SK-N-SH (cell line): ENCODE measurements around the gene ZNF260. TPM values are rescaled to one million over a fixed set of nuclear protein-coding genes. Genes with fewer than 3 reads are reported as not detected.

Experiments used
- CTCF ChIA-PET: fragments of 300-600, 350-600 bp; formaldehyde crosslinking; extraction: SDS; loops from one replicate; lab custom pipeline; 2021; lab: Yijun Ruan, JAX
- POLR2A ChIA-PET: fragments of 350-600 bp; sonication (Branson Sonifier 250); formaldehyde crosslinking; extraction: SDS; loops from one replicate; lab custom pipeline; 2020; ENCODE audit warnings: antibody characterized with exemption, inconsistent platforms; lab: Yijun Ruan, JAX
- DNase-seq: peaks from one replicate; pipeline ENCODE4 v3.0.0; 2012
- H2AFZ ChIP-seq: fragments of 200-600 bp; sonication (generic); 2 replicates; pipeline ENCODE4 v1.8.1; 2016; ENCODE audit warnings: antibody characterized with exemption, mild to moderate bottlenecking, low read depth
- H3F3A ChIP-seq: fragments of 200-600 bp; sonication (generic); replicated peaks from 2 replicates; pipeline ENCODE3; 2016; ENCODE audit warnings: antibody characterized with exemption, mild to moderate bottlenecking; ENCODE audit not compliant: insufficient read depth
- H3K27ac ChIP-seq, 2 experiments: fragments of 200-500 bp in 1 of 2; fragments of 200-600 bp in 1 of 2; sonication (Bioruptor generic) in 1 of 2; sonication (generic), shearing (Covaris generic) in 1 of 2; 2 replicates each; pipeline versions ENCODE4 v1.5.1 to v1.6.1; 2014 to 2016; ENCODE audit warnings: low read depth in 2 of 2, inconsistent platforms in 1 of 2, low read length in 1 of 2, mild to moderate bottlenecking in 1 of 2, mixed read lengths in 1 of 2
- H3K27me3 ChIP-seq: fragments of 200-600 bp; sonication (generic), shearing (Covaris generic); 2 replicates; pipeline ENCODE4 v1.6.1; 2016; ENCODE audit warnings: mixed run types; ENCODE audit not compliant: insufficient read depth
- H3K36me3 ChIP-seq, 2 experiments: fragments of 200-500 bp in 1 of 2; fragments of 200-600 bp in 1 of 2; sonication (Bioruptor generic) in 1 of 2; sonication (generic) in 1 of 2; replicated peaks in 1 of 2; 2 replicates each; pipeline versions ENCODE3 to v1.5.1; 2014 to 2016; ENCODE audit warnings: low read length in 1 of 2, mild to moderate bottlenecking in 1 of 2; ENCODE audit not compliant: insufficient read depth in 2 of 2, control insufficient read depth in 1 of 2
- H3K4me1 ChIP-seq, 2 experiments: fragments of 200-500 bp in 1 of 2; fragments of 200-600 bp in 1 of 2; sonication (Bioruptor generic) in 1 of 2; sonication (generic), shearing (Covaris generic) in 1 of 2; 2 replicates each; pipeline versions ENCODE4 v1.5.1 to v1.6.1; 2014 to 2016; ENCODE audit warnings: low read depth in 1 of 2, low read length in 1 of 2, mixed run types in 1 of 2; ENCODE audit not compliant: insufficient read depth in 2 of 2, control insufficient read depth in 1 of 2
- H3K4me2 ChIP-seq: fragments of 200-600 bp; sonication (generic), shearing (Covaris generic); 2 replicates; pipeline ENCODE4 v1.6.1; 2017; ENCODE audit warnings: mixed run types
- H3K4me3 ChIP-seq, 2 experiments: fragments of 200-500 bp in 1 of 2; fragments of 200-600 bp in 1 of 2; sonication (Bioruptor generic) in 1 of 2; sonication (generic), shearing (Covaris generic) in 1 of 2; 2 replicates each; pipeline versions ENCODE4 v1.5.1 to v1.8.1; 2014 to 2016; ENCODE audit warnings: low read depth in 2 of 2, inconsistent platforms in 1 of 2, low read length in 1 of 2, mild to moderate bottlenecking in 1 of 2, mixed read lengths in 1 of 2, moderate library complexity in 1 of 2
- H3K79me2 ChIP-seq: fragments of 200-600 bp; sonication (generic); 2 replicates; pipeline ENCODE4 v1.8.1; 2017; ENCODE audit warnings: mild to moderate bottlenecking; ENCODE audit not compliant: insufficient read depth
- H3K9ac ChIP-seq: fragments of 200-600 bp; sonication (generic); 2 replicates; pipeline ENCODE4 v1.6.1; 2017; ENCODE audit warnings: mixed run types
- H3K9me2 ChIP-seq: fragments of 200-600 bp; sonication (generic); 2 replicates; pipeline ENCODE4 v1.6.1; 2017; ENCODE audit warnings: mixed run types
- H3K9me3 ChIP-seq: fragments of 200-600 bp; sonication (generic); 2 replicates; pipeline ENCODE4 v1.6.1; 2017; ENCODE audit warnings: mixed run types, mild to moderate bottlenecking, moderate library complexity
- H4K20me1 ChIP-seq: fragments of 200-600 bp; sonication (generic); 2 replicates; pipeline ENCODE4 v1.6.1; 2017; ENCODE audit warnings: mild to moderate bottlenecking, mixed run types; ENCODE audit not compliant: insufficient read depth
- GABPA ChIP-seq: IDR thresholded peaks from 2 replicates; pipeline ENCODE4 v1.4.0; 2012; ENCODE audit warnings: low read depth, mild to moderate bottlenecking
- GATA2 ChIP-seq: sonication (generic); formaldehyde crosslinking; IDR thresholded peaks from 2 replicates; pipeline ENCODE4 v1.5.0; 2020; ENCODE audit warnings: mild to moderate bottlenecking, missing genetic modification reagents
- JUND ChIP-seq: IDR thresholded peaks from 2 replicates; pipeline ENCODE4 v1.4.0; 2012
- POLR2AphosphoS5 ChIP-seq: IDR thresholded peaks from 2 replicates; pipeline ENCODE4 v1.6.1; 2012; ENCODE audit warnings: low read depth, low read length
- RFX5 ChIP-seq: IDR thresholded peaks from 2 replicates; pipeline ENCODE4 v1.6.1; 2012; ENCODE audit warnings: mild to moderate bottlenecking, improper control_type of control experiment, low read length
- SIN3A ChIP-seq: IDR thresholded peaks from 2 replicates; pipeline ENCODE4 v1.6.1; 2012; ENCODE audit warnings: low read depth, mild to moderate bottlenecking, low read length, moderate library complexity, borderline replicate concordance
- TCF12 ChIP-seq: IDR thresholded peaks from 2 replicates; pipeline ENCODE4 v1.4.0; 2012
- TEAD4 ChIP-seq: IDR thresholded peaks from 2 replicates; pipeline ENCODE4 v1.4.0; 2012; ENCODE audit warnings: mild to moderate bottlenecking, borderline replicate concordance; ENCODE audit not compliant: insufficient read depth
- YY1 ChIP-seq: IDR thresholded peaks from 2 replicates; pipeline ENCODE4 v1.4.0; 2012; ENCODE audit warnings: low read depth, mild to moderate bottlenecking
- WGBS: methylation state at CpG from one replicate; pipeline ENCODE4 v1.1.6; 2017; ENCODE audit warnings: low lambda C conversion rate; 5-methylcytosine and 5-hydroxymethylcytosine counted together
- polyA plus RNA-seq, 3 experiments: library from polyadenylated mRNA; depleted of rRNA; stranded (reverse); fragments of >200 nt; gene quantifications; 2 replicates each; pipeline ENCODE4 v1.2.3, GENCODE V29; 2012
- TF ChIP-seq, protein P1 (sequence below): fragments of 150-350 bp; IDR thresholded peaks from 2 replicates; pipeline ENCODE4 v1.6.1; 2016; ENCODE audit warnings: mild to moderate bottlenecking, low read depth, low read length
- TF ChIP-seq, protein P2 (sequence below): IDR thresholded peaks from 2 replicates; pipeline ENCODE4; 2012
- TF ChIP-seq, protein P3 (sequence below): IDR thresholded peaks from 2 replicates; pipeline ENCODE4 v1.4.0; 2012; ENCODE audit warnings: low read depth, borderline replicate concordance
- TF ChIP-seq, protein P4 (sequence below): fragments of 150-350 bp; IDR thresholded peaks from 2 replicates; pipeline ENCODE4 v1.6.1; 2017; ENCODE audit warnings: antibody characterized with exemption, low read length, low read depth, borderline replicate concordance
- TF ChIP-seq, protein P5 (sequence below): IDR thresholded peaks from 2 replicates; pipeline ENCODE4 v1.6.1; 2012; ENCODE audit warnings: mild to moderate bottlenecking, low read depth, low read length, moderate library complexity
- TF ChIP-seq, protein P6 (sequence below): IDR thresholded peaks from 2 replicates; pipeline ENCODE4 v1.4.0; 2012; ENCODE audit warnings: low read depth

The ZNF260 gene
- polyA plus RNA-seq, 1 of the 3 experiments (the other 2 are of a cell fraction), result 2.6 TPM

DNA sequence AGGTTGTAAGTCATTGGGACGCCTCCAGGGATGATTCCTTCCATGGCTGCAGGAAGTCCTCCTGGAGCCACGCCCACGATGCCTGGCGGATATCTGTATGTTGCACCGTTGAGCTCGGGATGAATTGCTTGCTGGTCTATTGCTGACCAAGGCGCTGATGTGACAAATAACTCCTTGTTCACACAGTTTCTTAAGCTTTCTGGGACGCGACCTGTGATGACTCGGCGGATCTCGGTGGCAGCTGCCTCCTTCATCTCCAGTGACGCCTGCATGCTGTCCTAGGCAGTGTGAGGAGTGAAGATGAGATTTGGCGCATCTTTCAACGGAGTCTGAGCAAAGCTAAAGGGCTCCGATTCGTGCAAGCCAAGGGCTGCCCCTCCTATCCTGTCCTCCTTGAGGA, 31.1 kb downstream of the ZNF260 start:
- DNase-seq, result no peak
- H4K20me1 ChIP-seq, result no peaks in the 10 kb centered on the region
- 69% methylated on average over 16 of the region's 17 CpGs for WGBS

More for the DNA sequence above, 31.1 kb downstream of the ZNF260 start:
- H2AFZ ChIP-seq, result no peak overlapping the region
- H3K27ac ChIP-seq, result no peak overlapping the region
- no peaks in the 10 kb centered on the region for H3K27me3 ChIP-seq
- no peak overlapping the region for H3K4me3 ChIP-seq
- H3K4me1 ChIP-seq, result no peaks in the 10 kb centered on the region
- POLR2A ChIA-PET, result no interaction called here
- H3K4me2 ChIP-seq, result no peak overlapping the region
- no peaks in the 10 kb centered on the region for H3K79me2 ChIP-seq
- H3K36me3 ChIP-seq, result no peaks in the 10 kb centered on the region
- CTCF ChIA-PET, result no interaction called here
- no peaks in the 10 kb centered on the region; the same call in 1 of the 2 replicates for H3K9me3 ChIP-seq
- TF ChIP-seq YY1 (no peak), RFX5 (no peak), GATA2 (CRISPR knock-in tag) (no peak), SIN3A (no peak), TEAD4 (no peak), POLR2AphosphoS5 (no peak), GABPA (no peak), JUND (no peak), TCF12 (no peak)
- TF ChIP-seq, protein P1, sequence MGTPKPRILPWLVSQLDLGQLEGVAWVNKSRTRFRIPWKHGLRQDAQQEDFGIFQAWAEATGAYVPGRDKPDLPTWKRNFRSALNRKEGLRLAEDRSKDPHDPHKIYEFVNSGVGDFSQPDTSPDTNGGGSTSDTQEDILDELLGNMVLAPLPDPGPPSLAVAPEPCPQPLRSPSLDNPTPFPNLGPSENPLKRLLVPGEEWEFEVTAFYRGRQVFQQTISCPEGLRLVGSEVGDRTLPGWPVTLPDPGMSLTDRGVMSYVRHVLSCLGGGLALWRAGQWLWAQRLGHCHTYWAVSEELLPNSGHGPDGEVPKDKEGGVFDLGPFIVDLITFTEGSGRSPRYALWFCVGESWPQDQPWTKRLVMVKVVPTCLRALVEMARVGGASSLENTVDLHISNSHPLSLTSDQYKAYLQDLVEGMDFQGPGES, result no peak
- TF ChIP-seq, protein P2, sequence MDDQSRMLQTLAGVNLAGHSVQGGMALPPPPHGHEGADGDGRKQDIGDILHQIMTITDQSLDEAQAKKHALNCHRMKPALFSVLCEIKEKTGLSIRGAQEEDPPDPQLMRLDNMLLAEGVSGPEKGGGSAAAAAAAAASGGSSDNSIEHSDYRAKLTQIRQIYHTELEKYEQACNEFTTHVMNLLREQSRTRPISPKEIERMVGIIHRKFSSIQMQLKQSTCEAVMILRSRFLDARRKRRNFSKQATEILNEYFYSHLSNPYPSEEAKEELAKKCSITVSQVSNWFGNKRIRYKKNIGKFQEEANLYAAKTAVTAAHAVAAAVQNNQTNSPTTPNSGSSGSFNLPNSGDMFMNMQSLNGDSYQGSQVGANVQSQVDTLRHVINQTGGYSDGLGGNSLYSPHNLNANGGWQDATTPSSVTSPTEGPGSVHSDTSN, result no peak
- TF ChIP-seq, protein P3, sequence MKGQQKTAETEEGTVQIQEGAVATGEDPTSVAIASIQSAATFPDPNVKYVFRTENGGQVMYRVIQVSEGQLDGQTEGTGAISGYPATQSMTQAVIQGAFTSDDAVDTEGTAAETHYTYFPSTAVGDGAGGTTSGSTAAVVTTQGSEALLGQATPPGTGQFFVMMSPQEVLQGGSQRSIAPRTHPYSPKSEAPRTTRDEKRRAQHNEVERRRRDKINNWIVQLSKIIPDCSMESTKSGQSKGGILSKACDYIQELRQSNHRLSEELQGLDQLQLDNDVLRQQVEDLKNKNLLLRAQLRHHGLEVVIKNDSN, result no peak
- TF ChIP-seq, protein P4, sequence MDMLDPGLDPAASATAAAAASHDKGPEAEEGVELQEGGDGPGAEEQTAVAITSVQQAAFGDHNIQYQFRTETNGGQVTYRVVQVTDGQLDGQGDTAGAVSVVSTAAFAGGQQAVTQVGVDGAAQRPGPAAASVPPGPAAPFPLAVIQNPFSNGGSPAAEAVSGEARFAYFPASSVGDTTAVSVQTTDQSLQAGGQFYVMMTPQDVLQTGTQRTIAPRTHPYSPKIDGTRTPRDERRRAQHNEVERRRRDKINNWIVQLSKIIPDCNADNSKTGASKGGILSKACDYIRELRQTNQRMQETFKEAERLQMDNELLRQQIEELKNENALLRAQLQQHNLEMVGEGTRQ, result no peak
- TF ChIP-seq, protein P5, sequence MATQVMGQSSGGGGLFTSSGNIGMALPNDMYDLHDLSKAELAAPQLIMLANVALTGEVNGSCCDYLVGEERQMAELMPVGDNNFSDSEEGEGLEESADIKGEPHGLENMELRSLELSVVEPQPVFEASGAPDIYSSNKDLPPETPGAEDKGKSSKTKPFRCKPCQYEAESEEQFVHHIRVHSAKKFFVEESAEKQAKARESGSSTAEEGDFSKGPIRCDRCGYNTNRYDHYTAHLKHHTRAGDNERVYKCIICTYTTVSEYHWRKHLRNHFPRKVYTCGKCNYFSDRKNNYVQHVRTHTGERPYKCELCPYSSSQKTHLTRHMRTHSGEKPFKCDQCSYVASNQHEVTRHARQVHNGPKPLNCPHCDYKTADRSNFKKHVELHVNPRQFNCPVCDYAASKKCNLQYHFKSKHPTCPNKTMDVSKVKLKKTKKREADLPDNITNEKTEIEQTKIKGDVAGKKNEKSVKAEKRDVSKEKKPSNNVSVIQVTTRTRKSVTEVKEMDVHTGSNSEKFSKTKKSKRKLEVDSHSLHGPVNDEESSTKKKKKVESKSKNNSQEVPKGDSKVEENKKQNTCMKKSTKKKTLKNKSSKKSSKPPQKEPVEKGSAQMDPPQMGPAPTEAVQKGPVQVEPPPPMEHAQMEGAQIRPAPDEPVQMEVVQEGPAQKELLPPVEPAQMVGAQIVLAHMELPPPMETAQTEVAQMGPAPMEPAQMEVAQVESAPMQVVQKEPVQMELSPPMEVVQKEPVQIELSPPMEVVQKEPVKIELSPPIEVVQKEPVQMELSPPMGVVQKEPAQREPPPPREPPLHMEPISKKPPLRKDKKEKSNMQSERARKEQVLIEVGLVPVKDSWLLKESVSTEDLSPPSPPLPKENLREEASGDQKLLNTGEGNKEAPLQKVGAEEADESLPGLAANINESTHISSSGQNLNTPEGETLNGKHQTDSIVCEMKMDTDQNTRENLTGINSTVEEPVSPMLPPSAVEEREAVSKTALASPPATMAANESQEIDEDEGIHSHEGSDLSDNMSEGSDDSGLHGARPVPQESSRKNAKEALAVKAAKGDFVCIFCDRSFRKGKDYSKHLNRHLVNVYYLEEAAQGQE, result no peak
- TF ChIP-seq, protein P6, sequence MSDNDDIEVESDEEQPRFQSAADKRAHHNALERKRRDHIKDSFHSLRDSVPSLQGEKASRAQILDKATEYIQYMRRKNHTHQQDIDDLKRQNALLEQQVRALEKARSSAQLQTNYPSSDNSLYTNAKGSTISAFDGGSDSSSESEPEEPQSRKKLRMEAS, result no peak
- H3F3A ChIP-seq, result no peaks in the 10 kb centered on the region
- H3K9me2 ChIP-seq, result no peaks in the 10 kb centered on the region
- no peak overlapping the region for H3K9ac ChIP-seq
